GM21447 (cell line): ENCODE data around the gene CFAP298.
A peak's percentile ranks its signal among the peaks of the same experiment; 100 is the strongest.
"Not testable (repeated sequence)": the region's sequence is repeated elsewhere in the genome, so short reads cannot be mapped to it uniquely, and the experiment has no call there.

Experiments
- ATAC-seq: cut with Tn5 transposase; IDR thresholded peaks from one replicate; pipeline ENCODE4 v1.9.1; 2021; ENCODE audit not compliant: unreplicated experiment

The CFAP298 gene

DNA sequence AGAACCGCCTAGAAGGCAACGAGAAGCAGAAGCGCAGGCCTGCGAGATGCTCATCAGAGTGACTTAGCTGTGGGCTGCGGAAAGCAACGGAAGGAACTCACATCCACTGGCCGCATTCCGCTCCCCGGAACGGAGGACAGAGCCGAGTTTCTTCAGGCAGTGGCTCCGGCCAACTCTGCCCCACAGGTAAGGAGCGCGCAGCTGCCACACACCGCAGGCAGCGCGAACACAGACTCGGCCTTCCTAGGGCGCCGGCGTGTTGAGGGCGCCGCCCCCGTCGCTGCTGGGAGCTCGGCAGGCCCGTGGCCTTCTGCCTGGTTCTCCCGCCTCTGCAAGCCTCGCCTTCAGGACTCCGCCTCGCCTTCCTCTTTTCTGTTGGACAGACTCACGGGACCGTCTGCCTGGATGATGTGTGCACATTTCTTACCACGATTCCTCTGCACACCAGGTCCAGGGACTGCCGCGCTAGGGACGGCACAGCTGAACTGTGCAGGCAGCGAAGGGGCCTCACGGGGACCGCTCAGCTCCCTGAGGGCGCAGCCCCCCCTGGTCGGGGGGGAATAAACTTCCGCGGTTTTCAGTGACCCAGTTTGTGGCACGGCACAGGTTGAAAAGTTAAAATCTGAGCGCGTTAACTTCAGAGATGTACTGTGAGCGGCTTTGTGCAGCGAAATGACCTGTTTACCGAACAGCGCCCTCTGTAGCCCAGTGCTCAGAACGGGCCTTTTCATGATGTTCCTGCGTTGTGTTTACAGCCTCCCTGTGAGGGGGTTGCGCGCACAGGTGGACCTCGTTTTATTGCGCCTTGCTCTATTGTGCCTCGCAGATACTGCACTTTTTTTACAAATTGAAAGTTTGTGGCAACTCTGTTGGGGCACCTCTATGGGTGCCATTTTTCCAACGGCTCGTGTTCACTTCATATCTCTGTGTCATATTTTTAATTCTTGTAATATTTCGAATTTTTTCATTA, 42.6 kb downstream of the CFAP298 start:
- peak; percentile 88 for ATAC-seq

DNA sequence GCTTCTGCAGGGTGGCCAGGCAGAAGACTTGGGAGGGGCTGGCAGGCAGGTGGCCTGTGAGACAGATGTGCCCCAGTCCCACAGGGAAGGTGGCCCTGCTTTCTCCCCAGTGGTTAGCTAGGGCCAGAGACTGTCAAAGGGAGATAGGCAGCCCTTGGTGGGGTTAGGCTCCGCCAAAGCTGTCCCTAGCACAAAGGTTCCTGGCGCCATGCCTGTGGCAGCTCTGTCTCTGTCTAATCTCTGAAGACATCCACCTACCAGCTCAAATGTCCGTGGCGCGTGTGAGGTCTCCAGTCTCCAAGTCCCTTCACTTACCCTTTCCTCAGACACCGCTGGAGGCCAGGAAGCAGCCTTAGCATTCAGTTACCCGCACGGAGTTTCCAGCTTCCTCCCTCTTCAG, 44.6 kb downstream of the CFAP298 start:
- ATAC-seq = no peak

DNA sequence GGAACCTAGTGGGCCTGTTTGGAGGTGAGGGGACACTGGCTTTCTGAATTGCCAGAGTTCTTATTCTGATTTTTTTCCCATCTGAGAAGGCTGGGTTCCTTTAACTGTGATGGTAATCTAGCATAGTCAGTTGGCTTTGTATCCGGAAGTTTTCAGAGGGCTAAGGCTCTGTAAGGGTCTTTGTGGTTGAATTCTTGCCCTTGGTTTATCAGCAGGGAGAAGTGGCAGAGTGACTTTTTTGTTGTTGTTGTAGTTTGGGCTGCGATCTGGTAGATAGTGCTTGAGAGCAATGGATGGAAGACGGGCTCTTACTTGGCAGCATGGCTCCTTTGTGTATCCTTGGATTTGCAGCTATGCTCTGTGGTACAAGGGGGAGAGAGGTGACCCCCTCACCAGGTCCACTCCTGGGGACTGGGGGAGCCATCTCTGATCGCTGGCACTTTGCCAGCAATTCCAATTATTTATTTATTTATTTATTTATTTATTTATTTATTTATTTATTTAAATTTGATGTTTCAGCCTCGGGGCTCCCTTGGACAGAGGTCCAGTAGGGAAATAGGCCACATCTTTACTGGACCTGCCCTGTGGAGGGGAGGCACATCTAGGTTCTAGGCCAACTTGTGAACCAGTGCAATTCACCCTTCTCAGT, 45.3 kb downstream of the CFAP298 start:
- ATAC-seq = no peak

DNA sequence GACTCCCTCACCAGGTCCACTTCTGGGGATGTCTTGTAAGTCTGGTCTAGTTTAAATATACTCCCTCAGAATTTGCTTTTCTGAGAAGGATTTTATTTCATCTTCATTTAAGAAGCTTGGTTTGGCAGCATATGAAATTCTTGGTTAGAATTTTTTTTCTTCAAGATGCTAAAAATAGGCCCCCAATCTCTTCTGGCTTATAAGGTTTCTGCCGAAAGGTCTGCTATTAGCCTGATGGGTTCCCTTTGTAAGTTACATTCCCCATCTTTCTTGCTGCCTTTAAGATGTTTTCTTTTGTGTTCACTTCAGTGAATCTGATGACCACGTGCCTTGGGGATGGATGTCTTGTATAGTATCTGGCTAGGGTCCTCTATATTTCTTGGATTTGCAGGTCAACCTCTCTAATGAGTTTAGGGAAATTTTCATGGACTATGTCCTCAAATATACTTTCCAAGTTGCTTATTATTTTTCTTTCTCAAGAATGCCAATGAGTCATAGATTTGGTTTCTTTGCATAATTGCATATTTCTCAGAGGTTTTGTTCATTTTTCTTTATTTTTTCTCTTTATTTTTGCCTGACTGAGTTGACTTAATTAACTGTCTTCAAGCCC, 46.2 kb downstream of the CFAP298 start:
- no peak for ATAC-seq

DNA sequence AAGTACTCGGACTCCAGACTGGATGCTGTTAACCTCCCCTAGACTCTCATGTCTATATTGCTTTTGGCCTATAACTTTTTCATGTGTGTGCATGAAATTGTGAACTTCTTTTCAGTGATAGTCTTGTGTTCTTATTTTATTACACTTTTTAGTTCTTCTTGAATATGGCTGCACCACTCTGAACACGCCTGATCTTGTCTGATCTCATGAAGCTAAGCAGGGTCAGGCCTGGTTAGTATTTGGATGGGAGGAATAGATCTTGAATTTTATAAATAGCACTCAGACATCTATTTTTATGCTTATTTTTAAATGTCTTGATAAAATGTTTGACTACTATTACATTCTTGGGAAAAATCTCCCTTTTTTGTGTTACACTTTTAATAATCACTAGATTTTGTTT, 49.3 kb downstream of the CFAP298 start:
- ATAC-seq = no peak

DNA sequence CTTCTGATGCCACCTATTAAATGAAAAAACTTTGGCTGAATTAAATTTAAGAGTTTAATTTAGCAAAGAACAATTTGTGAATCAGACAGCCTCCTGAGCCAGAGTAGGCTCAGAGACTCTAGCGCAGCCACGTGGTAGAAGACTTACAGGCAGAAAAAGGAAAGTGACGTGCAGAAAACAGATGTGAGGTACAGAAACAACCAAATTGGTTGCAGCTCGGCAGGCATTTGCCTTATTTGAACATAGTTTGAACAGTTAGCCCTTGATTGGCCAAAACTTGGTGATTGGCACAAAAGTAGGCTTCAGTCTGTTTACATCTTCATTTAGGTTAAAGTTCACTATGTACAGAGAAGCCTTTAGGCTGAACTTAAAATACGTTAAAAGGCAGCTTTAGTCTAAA, 49.8 kb downstream of the CFAP298 start:
- ATAC-seq = no peak

DNA sequence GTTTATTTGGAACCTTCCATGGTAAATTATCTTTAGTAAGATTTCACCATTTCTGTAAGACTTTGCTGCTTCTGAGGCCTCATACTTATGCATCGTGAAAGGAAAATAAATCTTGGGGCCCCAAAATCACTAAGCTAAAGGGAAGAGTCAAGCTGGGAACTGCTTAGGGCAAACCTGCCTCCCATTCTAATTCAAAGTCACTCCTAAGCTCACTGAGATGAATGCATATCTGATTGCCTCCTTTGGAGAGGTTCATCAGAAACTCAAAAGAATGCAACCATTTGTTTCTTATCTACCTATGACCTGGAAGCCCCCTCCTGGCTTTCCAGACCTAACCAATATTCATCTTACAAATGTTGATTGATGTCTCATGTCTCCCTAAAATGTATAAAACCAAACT, 50.7 kb downstream of the CFAP298 start:
- not testable (repeated sequence) for ATAC-seq

DNA sequence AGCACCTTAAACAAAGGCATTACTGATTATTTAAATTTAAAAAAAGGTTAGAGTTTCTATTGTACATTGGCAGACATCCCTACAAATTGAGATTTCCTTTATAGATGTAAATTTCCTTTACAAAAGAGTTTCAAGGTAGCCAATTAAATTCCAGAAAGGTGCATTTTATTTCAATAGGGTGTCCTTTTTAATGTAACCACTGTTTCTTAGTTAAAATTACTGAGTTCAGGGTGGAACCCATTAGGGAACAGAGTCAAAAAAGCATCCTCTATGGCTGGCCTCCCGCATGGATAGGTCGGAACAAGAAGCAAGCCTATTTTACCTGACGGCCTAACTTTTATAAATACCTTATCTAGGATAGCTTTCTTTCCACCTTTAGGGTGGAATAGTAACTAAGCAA, 51.3 kb downstream of the CFAP298 start:
- ATAC-seq = no peak

DNA sequence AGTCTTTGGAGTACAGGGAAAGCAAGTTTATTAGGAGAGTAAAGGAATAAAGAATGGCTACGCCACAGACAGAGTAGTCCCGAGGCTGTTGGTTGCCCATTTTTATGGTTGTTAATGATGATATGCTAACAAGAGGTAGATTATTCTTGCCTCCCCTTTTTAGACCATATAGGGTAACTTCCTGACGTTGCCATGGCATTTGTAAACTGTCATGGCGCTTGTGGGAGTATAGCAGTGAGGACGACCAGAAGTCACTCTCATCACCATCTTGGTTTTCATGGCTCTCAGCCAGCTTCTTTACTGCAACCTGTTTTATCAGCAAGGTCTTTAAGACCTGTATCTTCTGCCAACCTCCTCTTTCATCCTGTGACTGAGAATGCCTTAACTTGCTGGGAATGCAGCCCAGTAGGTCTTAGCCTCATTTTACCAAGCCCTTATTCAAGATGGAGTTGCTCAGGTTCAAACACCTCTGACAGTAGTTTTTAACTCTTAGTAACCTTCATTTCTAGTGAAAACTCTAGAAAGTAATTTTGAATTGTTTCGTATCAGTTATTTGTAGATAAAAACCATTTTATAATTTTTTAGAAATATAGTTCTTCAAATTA, 53.1 kb downstream of the CFAP298 start:
- no peak for ATAC-seq

DNA sequence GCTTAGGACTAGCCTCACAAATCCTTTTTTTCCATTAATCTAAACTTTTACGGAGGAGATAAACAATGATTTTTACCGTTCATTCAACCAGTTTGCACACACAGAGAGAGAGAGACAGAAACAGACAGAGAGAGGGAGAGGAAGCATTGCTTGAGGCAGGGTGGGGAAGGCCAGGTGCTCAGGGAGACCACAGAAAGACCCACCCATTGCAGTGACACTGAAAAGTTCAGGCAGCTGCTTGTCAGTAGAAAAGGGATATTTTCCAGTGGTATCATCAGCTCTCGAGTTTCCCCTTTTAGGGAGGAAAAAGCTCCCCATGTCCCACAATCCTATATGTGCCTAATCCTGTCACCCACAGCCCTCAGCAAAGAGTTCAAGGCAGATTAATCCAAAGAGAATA, 54.1 kb downstream of the CFAP298 start:
- ATAC-seq = no peak

DNA sequence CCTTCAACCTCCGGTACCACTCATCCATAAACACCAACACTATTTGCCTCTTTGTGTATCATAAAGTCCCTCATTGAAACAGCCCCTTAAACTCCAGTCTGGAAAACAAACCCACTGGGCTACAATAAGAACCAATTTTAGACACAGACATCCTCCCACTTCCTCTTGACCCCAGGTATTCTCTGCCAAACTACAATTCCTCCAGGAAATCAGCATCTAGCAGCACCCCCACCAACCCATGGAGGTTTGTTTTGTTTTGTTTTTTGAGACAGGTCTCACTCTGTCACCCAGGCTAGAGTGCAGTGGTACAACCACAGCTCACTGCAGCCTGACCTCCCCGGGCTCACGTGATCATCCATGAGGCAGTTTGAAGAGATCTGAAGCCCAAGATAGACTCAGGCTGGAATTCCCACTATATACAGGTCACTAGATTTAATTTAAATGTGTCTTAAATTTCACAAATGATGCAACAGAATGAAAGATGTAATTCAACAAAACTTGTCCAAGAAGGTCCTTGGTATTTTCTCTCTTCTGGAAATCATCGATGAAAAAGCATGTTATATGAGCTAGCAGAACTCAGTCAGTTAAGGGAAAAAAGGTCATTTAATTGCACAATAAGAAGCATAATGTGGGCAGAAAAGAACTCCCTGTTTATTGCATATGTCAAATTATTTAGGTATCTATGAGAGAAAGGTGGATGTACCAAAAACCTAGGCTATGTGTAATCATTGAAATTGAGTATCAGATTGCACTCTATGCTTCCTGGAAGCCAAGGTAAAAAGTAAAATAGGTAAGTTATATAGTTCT, 57.1 kb downstream of the CFAP298 start:
- ATAC-seq = no peak

DNA sequence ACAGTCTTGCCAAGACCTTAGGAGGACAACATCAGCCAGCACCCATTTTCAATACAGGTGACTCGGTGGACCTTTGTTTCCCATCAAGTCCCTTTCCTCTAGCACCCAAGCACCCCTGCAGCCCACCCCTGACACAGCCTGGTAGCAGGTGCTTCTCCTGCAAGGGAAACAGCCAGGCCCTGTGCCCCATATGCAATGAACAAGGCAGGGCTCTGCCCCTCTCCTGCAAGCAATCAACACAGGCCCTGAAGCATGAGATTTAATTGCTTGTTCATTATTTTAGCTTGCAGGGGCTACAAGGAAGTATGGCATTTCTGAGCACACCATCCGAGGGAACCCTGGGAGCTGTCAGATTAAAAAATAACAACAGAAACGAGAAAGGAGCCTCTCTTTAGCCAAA, 62.3 kb downstream of the CFAP298 start:
- no peak for ATAC-seq

DNA sequence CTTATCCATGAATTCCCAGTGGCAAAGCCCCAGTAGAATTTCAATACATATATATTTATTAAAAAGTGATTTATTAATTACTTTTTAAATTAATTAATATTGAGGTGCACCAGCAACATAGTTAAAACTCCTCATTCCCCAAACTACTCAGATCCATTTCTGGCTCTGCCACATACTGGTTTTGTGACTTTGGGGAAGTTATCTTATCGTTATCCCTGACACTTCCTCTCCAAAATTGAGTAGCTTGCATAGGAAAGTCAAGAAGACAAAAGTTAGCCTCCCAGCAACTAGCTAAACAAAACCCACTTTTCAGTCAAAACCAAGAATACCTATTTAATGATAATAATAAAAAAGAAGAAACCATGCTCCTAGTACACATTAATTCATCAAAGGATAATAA, 62.7 kb downstream of the CFAP298 start:
- no peak for ATAC-seq
